ENCODE results near the gene PTPN12. TPM values are rescaled to one million over a fixed set of nuclear protein-coding genes. Genes with fewer than 3 reads are reported as not detected.
"Not testable (repeated sequence)": the region's sequence is repeated elsewhere in the genome, so short reads cannot be mapped to it uniquely, and the experiment has no call there.

PTPN12 gene
- total and polyA plus RNA-seq, 2 donors from 2014 or later, result 19.2 to 83.1 TPM

DNA sequence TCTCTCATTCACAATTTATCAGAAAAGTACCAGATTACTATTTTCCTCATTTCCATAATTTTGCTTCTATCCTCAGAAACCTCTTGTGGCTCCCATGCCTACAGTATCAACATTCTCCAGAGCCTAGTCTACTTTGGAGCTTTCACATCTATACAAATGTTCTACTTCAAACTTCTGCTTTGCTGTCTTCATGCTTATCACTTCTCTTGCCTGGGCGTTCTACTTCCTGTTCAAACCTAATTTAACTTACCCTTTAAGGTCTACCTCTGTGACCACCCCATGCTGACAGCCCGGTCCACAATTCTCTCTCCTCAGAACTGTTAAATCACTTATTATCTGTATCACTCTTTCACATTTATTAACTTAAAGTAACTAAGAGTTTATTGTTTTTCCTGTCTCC lies 6.1 kb upstream of the PTPN12 start:
- TF ChIP-seq, protein P1, sequence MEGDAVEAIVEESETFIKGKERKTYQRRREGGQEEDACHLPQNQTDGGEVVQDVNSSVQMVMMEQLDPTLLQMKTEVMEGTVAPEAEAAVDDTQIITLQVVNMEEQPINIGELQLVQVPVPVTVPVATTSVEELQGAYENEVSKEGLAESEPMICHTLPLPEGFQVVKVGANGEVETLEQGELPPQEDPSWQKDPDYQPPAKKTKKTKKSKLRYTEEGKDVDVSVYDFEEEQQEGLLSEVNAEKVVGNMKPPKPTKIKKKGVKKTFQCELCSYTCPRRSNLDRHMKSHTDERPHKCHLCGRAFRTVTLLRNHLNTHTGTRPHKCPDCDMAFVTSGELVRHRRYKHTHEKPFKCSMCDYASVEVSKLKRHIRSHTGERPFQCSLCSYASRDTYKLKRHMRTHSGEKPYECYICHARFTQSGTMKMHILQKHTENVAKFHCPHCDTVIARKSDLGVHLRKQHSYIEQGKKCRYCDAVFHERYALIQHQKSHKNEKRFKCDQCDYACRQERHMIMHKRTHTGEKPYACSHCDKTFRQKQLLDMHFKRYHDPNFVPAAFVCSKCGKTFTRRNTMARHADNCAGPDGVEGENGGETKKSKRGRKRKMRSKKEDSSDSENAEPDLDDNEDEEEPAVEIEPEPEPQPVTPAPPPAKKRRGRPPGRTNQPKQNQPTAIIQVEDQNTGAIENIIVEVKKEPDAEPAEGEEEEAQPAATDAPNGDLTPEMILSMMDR (IDR thresholded peaks at IDR 0.05; ENCODE audit: borderline replicate concordance, extremely low read depth, insufficient read depth), result no peak
- Histone ChIP-seq H3K9me3 (ENCODE audit: control insufficient read depth in 2 of 3, insufficient read depth in 1 of 3, low read length in 3 of 3) (no peaks in the 10 kb centered on the region), H3K36me3 (ENCODE audit: control insufficient read depth in 2 of 3, insufficient read depth in 3 of 3, low read length in 3 of 3) (no peaks in the 10 kb centered on the region), H3K27ac (ENCODE audit: low read depth in 2 of 2, low read length in 2 of 2) (no peak overlapping the region), H3K4me1 (ENCODE audit: control insufficient read depth in 2 of 3, insufficient read depth in 2 of 3, low read depth in 1 of 3, low read length in 3 of 3) (no peaks in the 10 kb centered on the region), H3K27me3 (ENCODE audit: control insufficient read depth, insufficient read depth, low read length) (no peaks in the 10 kb centered on the region), H3K9ac (ENCODE audit: low read length in 3 of 3) (no peak overlapping the region), H3K4me3 (ENCODE audit: low read length in 3 of 3) (no peak overlapping the region)
- DNase-seq, result no peak
- intact Hi-C loops (cut with DNase I), result no loop called here
- no peak for FAIRE-seq

DNA sequence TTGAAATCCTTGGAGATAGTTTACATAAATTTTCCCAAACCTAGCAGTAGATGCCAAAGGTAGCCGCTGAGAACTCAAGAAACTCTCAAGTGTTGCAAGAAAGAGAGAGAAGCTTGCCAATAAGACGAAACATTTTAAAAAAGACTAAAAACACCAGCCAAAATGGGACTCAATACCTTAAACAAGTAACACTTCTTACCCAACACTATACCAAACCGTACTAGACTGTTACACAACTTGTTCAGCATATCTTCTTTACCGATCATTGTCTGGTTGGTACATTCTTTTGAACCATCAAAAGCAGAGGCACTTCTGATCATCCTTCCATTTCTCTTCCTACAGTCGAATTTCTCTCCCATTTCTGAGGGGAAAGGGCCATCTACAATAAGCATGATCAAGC lies 4.8 kb upstream of the PTPN12 start:
- Histone ChIP-seq H3K36me3 (ENCODE audit: control insufficient read depth in 2 of 3, insufficient read depth in 3 of 3, low read length in 3 of 3) (no peaks in the 10 kb centered on the region), H3K4me1 (ENCODE audit: control insufficient read depth in 2 of 3, insufficient read depth in 2 of 3, low read depth in 1 of 3, low read length in 3 of 3) (no peaks in the 10 kb centered on the region), H3K27ac (ENCODE audit: low read depth in 2 of 2, low read length in 2 of 2) (no peak overlapping the region), H3K4me3 (ENCODE audit: low read length in 3 of 3) (no peak overlapping the region), H3K27me3 (ENCODE audit: control insufficient read depth, insufficient read depth, low read length) (no peaks in the 10 kb centered on the region), H3K9me3 (ENCODE audit: control insufficient read depth in 2 of 3, insufficient read depth in 1 of 3, low read length in 3 of 3) (no peaks in the 10 kb centered on the region), H3K9ac (ENCODE audit: low read length in 3 of 3) (no peak overlapping the region)
- DNase-seq (no peak), FAIRE-seq (no peak)
- intact Hi-C loops (cut with DNase I), result no loop called here
- TF ChIP-seq, protein P1 (IDR thresholded peaks at IDR 0.05; ENCODE audit: borderline replicate concordance, extremely low read depth, insufficient read depth), result no peak

DNA sequence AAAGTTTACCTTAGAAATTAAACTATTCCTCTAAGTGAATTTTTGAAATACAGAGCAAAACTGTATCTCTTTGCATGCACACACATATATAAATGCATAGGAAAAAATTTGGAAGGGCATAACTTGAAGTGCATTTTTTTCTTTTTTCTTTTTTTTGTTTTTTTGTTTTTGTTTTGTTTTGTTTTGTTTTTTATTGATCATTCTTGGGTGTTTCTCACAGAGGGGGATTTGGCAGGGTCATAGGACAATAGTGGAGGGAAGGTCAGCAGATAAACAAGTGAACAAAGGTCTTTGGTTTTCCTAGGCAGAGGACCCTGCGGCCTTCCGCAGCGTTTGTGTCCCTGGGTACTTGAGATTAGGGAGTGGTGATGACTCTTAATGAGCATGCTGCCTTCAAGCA lies 4.4 kb upstream of the PTPN12 start:
- H3K27ac ChIP-seq (ENCODE audit: low read depth in 2 of 2, low read length in 2 of 2); H3K9ac ChIP-seq (ENCODE audit: low read length in 3 of 3); DNase-seq; intact Hi-C loops (cut with DNase I); H3K9me3 ChIP-seq (ENCODE audit: control insufficient read depth in 2 of 3, insufficient read depth in 1 of 3, low read length in 3 of 3); H3K27me3 ChIP-seq (ENCODE audit: control insufficient read depth, insufficient read depth, low read length); H3K4me1 ChIP-seq (ENCODE audit: control insufficient read depth in 2 of 3, insufficient read depth in 2 of 3, low read depth in 1 of 3, low read length in 3 of 3); H3K4me3 ChIP-seq (ENCODE audit: low read length in 3 of 3); H3K36me3 ChIP-seq (ENCODE audit: control insufficient read depth in 2 of 3, insufficient read depth in 3 of 3, low read length in 3 of 3); FAIRE-seq: not testable (repeated sequence)

- H3K4me3 ChIP-seq (ENCODE audit: low read length in 3 of 3); H3K4me1 ChIP-seq (ENCODE audit: control insufficient read depth in 2 of 3, insufficient read depth in 2 of 3, low read depth in 1 of 3, low read length in 3 of 3); H3K27ac ChIP-seq (ENCODE audit: low read depth in 2 of 2, low read length in 2 of 2); H3K9ac ChIP-seq (ENCODE audit: low read length in 3 of 3); H3K9me3 ChIP-seq (ENCODE audit: control insufficient read depth in 2 of 3, insufficient read depth in 1 of 3, low read length in 3 of 3); H3K27me3 ChIP-seq (ENCODE audit: control insufficient read depth, insufficient read depth, low read length); FAIRE-seq; DNase-seq; intact Hi-C loops (cut with DNase I); H3K36me3 ChIP-seq (ENCODE audit: control insufficient read depth in 2 of 3, insufficient read depth in 3 of 3, low read length in 3 of 3): not testable (repeated sequence)
Observed at GRCh38 chr7:77534046-77534445, 3.0 kb upstream of the PTPN12 start.

DNA sequence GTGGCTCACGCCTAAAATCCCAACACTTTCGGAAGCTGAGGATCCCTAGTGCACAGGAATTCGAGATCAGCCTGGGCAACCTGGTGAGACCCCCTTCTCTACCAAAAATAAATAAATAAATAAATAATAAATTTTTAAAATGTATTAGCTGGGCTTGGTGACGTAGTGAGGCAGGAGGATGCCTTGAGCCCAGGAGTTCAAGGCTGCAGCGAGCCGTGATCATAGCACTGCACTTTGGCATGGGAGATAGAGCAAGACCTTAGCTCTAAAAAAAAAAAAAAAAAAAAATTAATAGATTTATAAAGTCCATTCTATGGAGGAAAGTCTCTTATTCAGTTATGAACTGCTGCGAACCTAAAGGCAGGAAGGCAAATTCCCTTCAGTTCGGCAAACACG lies 1.1 kb upstream of the PTPN12 start:
- no peaks in the 10 kb centered on the region for H3K36me3 ChIP-seq (ENCODE audit: control insufficient read depth in 2 of 3, insufficient read depth in 3 of 3, low read length in 3 of 3)
- no peaks in the 10 kb centered on the region for H3K27me3 ChIP-seq (ENCODE audit: control insufficient read depth, insufficient read depth, low read length)
- H3K4me3 ChIP-seq (ENCODE audit: low read length in 3 of 3), result peak overlapping the region; percentile 95 to 98 (median 95)
- intact Hi-C loops (cut with DNase I), result no loop called here
- H3K27ac ChIP-seq (ENCODE audit: low read depth in 2 of 2, low read length in 2 of 2), result peak overlapping the region; percentile 92 to 95
- FAIRE-seq (no peak), DNase-seq (peak in 1 of 5 donors; percentile 37)
- no peaks in the 10 kb centered on the region for H3K9me3 ChIP-seq (ENCODE audit: control insufficient read depth in 2 of 3, insufficient read depth in 1 of 3, low read length in 3 of 3)
- peaks cover 0 to 2% (median 0%) of the 10 kb centered on the region in 3 donors for H3K4me1 ChIP-seq (ENCODE audit: control insufficient read depth in 2 of 3, insufficient read depth in 2 of 3, low read depth in 1 of 3, low read length in 3 of 3)
- peak overlapping the region; percentile 75 to 90 (median 89) for H3K9ac ChIP-seq (ENCODE audit: low read length in 3 of 3)
- TF ChIP-seq, protein P1 (IDR thresholded peaks at IDR 0.05; ENCODE audit: borderline replicate concordance, extremely low read depth, insufficient read depth), result no peak
